Urinary bladder (tissue), 4 donors: ENCODE results near the gene PTK7. TPM values are rescaled to one million over a fixed set of nuclear protein-coding genes. Genes with fewer than 3 reads are reported as not detected.

ENCODE experiments used
- DNase-seq: peaks from one replicate; pipeline ENCODE4 v3.0.0-alpha.2; 2015; ENCODE audit errors: extremely low spot score
- H3K27ac ChIP-seq: one replicate; pipeline ENCODE4 v1.5.1; 2013; ENCODE audit warnings: low read depth, mild to moderate bottlenecking, moderate library complexity
- H3K36me3 ChIP-seq: one replicate; pipeline ENCODE4 v1.6.1; 2013; ENCODE audit warnings: mild to moderate bottlenecking, moderate library complexity; ENCODE audit not compliant: insufficient read depth
- H3K4me1 ChIP-seq: one replicate; pipeline ENCODE4 v1.6.1; 2013; ENCODE audit warnings: mild to moderate bottlenecking, moderate library complexity; ENCODE audit not compliant: insufficient read depth
- H3K4me3 ChIP-seq: one replicate; pipeline ENCODE4 v1.5.1; 2013; ENCODE audit warnings: low read depth, low read length
- WGBS: extraction: QIAGEN DNeasy Blood & Tissue Kit; methylation state at CpG from one replicate; pipeline ENCODE4 v1.1.7; 2013; 5-methylcytosine and 5-hydroxymethylcytosine counted together
- polyA plus RNA-seq: library from polyadenylated mRNA; stranded (reverse); fragments of 200-250 nt; gene quantifications from one replicate; pipeline ENCODE4 v1.2.3, GENCODE V29; 2013
- total RNA-seq: library from RNA; depleted of rRNA; stranded (reverse); fragments of >200 nt; gene quantifications from one replicate; pipeline ENCODE4 v1.2.3, GENCODE V29; 2014
- donor health status: healthy with polysubstance abuse.
- donor health status: healthy.

Gene PTK7
- total and polyA plus RNA-seq, 2 donors = 49.6 to 89.6 TPM

DNA sequence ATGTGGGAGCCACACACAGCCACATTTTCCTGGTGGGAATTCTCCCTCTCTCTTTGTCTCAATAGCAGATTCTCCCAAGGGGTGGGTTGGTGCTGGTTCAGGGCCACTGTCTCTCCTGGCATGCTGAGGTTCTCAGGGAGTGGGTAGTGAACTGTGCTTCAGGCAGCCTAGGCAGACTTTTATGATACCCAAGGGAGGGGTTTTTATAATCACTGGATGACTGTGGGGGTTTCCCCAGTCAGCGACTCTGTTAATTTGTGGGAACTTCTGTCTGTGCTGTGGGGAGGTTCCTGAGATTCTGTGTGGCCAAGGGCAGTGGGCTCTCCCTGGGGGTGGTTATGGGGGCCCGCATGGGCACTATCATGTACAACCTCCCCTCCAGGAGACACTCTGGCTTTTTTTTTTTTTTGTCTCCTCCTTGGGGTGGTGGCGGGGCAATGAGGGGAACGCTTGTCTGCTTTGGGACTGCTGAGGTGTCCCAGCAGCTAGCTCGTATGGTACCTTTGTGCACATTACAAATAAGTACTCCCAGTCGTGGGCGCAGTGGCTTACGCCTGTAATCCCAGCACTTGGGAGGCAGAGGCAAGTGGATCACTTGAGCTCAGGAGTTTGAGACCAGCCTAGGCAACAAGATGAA is 10.0 kb downstream of the PTK7 start:
- Histone ChIP-seq H3K27ac (no peak overlapping the region), H3K4me3 (no peak overlapping the region), H3K36me3 (no peaks in the 10 kb centered on the region), H3K4me1 (no peaks in the 10 kb centered on the region)
- WGBS = 80% methylated on average over 8 of the region's 8 CpGs
- DNase-seq = no peak

DNA sequence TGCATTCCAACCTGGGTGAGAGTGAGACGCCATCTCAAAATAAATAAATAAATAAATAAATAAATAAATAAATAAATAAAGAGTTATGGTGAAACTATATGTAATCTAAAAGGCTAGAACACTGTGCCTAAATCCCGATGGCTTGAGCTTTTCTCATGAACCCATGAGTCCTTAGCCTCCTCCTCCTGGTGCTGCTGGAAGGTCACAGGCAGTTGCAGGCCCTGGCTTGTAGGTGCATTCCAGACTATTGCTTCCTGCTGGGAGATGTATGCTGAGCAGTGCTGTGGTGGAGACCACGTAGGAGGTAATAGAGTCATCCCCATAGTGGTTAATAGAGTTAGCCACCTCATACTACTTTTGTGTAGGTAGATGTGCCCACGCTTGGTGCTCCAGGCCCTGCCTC is 12.5 kb downstream of the PTK7 start:
- no peak for DNase-seq
- Histone ChIP-seq H3K4me3 (no peak overlapping the region), H3K4me1 (no peaks in the 10 kb centered on the region), H3K36me3 (no peaks in the 10 kb centered on the region), H3K27ac (no peak overlapping the region)
- 87% methylated on average over 4 of the region's 4 CpGs for WGBS

DNA sequence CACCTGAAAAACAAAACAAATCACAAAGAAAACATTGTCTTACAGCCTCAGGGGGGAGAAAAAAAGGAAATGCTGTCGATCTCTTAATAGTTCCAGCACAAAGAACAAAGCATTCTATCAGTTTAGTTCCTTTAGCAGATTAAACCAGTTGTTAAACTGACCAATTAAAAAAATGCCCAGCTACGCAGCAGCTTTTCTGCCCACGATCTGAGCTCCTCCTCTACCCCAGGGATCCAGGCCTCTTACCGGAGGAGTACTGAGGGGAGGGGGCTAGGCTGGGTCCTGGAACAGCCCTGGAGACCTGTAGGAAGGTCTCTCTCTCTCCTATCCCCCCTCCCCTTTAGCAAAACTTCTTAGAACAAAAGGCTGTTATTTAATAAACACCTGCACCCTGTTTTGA is 13.4 kb downstream of the PTK7 start:
- H3K27ac ChIP-seq = peak overlapping the region; percentile 68
- no peak for DNase-seq
- WGBS = 50% methylated on average over 4 of the region's 4 CpGs

DNA sequence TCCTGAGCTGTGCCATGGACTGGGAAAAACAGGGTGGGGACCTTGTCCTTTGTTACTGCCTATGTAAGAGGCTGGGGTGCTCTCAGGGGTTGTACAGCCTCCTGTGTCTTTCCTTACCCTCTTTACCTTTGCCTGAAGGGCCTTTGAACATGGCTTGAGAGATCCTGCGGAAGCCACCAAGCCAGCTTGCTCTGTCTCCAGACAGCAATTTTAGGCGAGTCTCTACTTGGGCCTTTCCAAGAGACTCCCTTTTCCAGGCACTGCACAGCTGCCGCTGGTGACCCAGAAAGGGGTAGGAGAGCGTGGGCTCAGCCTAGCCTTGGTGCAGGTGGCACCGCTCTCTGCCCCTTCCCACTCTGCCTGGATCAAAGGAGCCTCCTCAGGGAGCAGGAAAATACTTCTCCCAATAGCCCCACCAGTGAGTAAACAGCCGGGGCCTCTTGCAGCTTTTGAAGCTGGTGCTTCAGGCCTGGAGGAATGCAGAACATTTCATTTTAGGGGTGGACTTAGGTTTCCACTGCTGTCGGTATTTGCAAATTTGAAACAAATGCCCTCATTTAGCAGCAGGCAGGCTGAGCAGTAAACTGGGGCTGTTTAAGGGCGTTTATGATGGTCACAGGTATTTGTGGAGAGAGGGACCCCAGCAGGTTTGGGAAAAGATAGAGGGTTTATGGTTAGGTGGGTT is 13.9 kb downstream of the PTK7 start:
- Histone ChIP-seq H3K4me1 (no peaks in the 10 kb centered on the region), H3K27ac (peak overlapping the region; percentile 68)

More for the DNA sequence above, 13.4 kb downstream of the PTK7 start:
- Histone ChIP-seq H3K4me1 (no peaks in the 10 kb centered on the region), H3K4me3 (no peak overlapping the region), H3K36me3 (no peaks in the 10 kb centered on the region)

DNA sequence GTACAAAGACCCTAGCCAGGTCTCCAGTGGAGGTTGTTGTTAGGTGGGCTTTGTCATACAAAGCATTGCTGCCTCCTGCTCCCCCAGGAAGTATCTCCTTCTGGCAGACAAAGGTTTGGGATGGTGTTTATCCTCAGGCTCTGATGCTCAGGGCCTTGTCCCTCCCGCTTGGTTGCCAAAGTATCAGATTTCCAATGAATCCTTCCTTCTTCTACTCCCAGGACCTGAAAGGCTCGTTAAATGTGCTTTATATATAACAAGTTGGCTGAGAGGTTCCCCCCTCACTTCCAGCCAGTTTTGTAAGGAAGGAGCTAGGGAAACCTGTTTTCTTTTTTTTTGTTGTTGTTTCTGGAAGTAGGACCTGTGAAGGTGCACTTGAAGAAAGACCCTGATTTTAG is 14.4 kb downstream of the PTK7 start:
- H3K36me3 ChIP-seq = no peaks in the 10 kb centered on the region
- H3K4me1 ChIP-seq = no peaks in the 10 kb centered on the region
- H3K4me3 ChIP-seq = no peak overlapping the region
- WGBS = 23% methylated on average over 2 of the region's 2 CpGs
- H3K27ac ChIP-seq = peak overlapping the region; percentile 83
- DNase-seq = peak; percentile 84

More for the DNA sequence above, 13.9 kb downstream of the PTK7 start:
- WGBS = 56% methylated on average over 8 of the region's 8 CpGs
- no peak overlapping the region for H3K4me3 ChIP-seq
- DNase-seq = no peak
- H3K36me3 ChIP-seq = no peaks in the 10 kb centered on the region

DNA sequence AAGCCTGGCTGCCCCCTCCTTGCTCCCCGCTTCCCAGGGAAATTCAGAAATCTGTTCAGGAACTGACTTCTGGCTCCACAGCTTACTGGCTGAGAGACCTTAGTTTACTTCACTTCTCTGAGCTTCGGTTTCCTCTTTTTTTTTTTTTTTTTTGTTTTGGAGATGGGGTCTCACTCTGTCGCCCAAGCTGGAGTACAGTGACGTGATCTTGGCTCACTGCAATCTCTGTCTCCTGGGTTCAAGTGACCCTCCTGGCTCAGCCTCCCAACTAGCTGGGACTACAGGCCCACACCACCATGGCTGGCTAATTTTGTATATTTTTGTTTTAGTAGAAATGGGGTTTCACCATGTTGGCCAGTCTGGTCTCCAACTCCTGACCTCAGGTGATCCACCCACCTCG is 14.9 kb downstream of the PTK7 start:
- H3K36me3 ChIP-seq = no peaks in the 10 kb centered on the region
- 52% methylated on average over 5 of the region's 5 CpGs for WGBS
- DNase-seq = no peak
- H3K4me1 ChIP-seq = no peaks in the 10 kb centered on the region
- no peak overlapping the region for H3K4me3 ChIP-seq
- peak overlapping the region; percentile 83 for H3K27ac ChIP-seq

DNA sequence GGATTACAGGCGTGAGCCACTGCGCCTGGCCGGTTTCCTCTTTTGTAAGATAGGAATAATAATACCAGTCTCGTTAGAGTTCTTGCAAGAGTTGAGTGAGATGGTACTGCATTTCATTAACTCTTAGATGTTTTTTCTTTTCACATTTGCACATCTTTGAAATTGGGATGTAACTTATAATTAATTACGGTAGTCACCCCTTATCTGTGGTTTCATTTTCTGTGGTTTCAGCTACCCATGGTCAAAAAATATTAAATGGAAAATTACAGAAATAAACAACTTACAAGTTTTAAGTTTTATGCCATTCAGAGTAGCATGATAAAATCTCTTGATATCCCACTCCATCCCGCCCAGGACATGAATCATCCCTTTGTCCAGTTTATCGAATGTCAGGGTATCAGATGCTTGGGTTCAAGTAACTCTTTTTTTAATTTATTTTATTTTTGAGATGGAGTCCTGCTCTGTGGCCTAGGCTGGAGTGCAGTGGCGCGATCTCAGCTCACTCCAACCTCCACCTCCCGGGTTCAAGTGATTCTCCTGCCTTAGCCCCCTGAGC is 15.4 kb downstream of the PTK7 start:
- Histone ChIP-seq H3K4me1 (no peaks in the 10 kb centered on the region), H3K27ac (no peak overlapping the region), H3K36me3 (no peaks in the 10 kb centered on the region), H3K4me3 (no peak overlapping the region)
- DNase-seq = no peak
- 81% methylated on average over 10 of the region's 10 CpGs for WGBS

DNA sequence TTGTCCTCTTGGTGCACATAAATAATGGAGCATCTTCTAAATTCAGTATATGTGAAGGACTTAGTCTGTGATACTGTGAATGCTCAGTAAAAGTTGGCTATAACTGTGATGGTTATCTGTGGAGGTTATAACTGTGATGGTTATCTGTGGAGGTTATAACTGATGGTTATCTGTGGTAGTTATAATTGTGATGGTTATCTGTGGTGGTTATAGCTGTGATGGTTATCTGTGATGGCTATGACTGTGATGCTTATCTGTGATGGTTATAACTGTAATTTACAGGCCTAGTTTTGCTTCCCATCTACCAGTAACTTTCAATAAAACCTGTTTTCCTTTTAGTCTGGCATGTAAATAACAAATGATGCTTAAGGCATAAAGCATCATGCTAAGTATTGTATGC is 16.5 kb downstream of the PTK7 start:
- H3K4me1 ChIP-seq = no peaks in the 10 kb centered on the region
- no peak overlapping the region for H3K27ac ChIP-seq
- no peaks in the 10 kb centered on the region for H3K36me3 ChIP-seq
- no peak overlapping the region for H3K4me3 ChIP-seq
- no peak for DNase-seq

DNA sequence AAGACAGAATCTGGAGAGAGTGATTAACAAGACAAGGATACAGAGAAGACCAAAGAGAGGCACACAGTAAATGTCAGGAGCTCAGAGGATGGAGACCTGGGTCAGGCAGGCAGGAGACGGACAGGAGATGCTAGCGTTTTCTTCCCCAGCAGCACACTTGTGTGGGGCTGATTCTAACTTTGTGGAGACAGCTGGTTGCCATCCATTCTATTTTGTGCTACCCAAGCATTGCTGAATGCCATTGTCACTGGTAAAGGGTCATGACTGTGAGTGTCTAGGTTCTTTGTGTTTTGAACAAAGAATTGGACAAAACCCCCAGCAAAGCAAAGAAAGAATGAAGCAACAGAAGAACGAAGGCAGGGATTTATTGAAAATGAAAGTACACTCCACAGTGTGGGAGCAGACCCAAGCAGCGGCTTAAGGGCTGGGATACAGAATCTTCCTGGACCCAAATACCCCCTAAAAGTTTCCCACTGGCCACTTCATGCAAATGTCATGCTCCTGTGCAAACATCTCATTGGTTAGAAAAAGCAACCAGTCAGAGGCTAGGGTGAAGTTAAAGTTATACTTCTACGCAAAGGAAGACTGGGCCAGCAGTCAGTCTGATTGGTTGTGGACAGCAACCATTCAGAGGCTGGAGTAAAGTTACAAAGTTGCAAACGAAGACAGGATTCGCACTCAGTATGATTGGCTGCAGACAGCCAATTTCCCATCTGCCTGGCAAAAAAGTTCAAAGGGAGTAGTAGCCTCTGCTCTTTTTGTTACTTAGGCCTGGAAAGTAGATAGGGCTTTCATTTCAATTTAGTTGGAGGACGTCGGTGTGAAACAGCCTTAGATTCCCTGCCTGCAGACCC is 17.5 kb downstream of the PTK7 start:
- DNase-seq = no peak
- no peaks in the 10 kb centered on the region for H3K36me3 ChIP-seq
- no peaks in the 10 kb centered on the region for H3K4me1 ChIP-seq
- 25% methylated on average over 9 of the region's 9 CpGs for WGBS
- peak overlapping the region; percentile 9 for H3K4me3 ChIP-seq
- H3K27ac ChIP-seq = peak overlapping the region; percentile 60

DNA sequence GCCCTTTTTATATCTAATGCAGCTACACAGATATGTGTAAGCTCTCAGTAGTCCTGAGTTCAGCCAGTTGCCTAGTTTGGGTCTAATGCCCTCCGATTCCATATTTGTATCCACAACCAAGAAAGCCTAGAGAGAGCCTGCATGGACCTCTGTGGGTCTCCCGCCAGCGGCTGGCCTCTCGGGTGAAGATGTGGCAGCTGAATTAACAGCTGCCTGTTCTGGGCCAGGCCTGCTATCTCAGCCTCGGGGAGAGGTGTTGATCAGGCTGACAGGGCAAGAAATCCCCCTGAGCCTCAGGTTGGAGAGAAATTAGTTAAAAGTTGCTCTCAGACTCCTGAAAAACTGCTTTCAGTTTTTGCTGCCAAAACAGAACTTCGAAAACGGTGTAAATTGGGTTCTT is 19.8 kb downstream of the PTK7 start:
- Histone ChIP-seq H3K4me1 (no peaks in the 10 kb centered on the region), H3K4me3 (no peak overlapping the region), H3K27ac (peak overlapping the region; percentile 3), H3K36me3 (no peaks in the 10 kb centered on the region)
- DNase-seq = no peak
- 55% methylated on average over 7 of the region's 7 CpGs for WGBS

DNA sequence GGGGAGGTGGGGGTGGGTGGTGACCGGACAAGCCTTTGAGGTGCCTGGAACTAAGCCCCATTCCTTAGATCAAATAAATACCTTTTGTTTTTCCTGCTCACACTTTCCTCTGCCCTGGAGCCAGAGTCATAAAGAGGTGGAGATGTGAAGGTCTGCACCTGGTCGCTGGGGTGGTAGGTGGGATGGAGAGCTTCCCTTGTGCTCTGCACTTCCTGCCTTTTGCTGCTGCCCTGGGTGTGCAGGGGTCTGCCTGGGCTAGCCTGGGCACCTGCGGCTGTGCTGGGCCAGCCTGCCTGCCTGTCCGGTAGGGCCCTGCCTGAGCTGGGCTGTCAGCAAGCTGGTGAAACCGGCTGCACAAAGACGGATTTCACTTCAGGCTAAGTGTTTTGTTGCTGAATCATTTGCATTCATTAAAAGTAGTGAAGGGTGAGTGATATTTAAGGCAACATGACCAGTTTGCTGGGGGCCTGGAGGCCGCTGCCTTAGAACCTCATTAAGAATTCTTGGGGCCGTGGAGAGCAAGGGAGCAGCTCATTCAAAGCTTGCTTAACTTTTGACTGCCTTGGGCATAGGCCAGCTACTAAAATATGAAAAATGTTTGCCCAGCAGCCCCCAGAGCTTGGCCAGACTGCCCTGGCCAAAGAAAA is 20.5 kb downstream of the PTK7 start:
- no peaks in the 10 kb centered on the region for H3K4me1 ChIP-seq
- no peak overlapping the region for H3K4me3 ChIP-seq
- WGBS = 46% methylated on average over 8 of the region's 8 CpGs
- no peaks in the 10 kb centered on the region for H3K36me3 ChIP-seq
- no peak for DNase-seq
- peak overlapping the region; percentile 64 for H3K27ac ChIP-seq

DNA sequence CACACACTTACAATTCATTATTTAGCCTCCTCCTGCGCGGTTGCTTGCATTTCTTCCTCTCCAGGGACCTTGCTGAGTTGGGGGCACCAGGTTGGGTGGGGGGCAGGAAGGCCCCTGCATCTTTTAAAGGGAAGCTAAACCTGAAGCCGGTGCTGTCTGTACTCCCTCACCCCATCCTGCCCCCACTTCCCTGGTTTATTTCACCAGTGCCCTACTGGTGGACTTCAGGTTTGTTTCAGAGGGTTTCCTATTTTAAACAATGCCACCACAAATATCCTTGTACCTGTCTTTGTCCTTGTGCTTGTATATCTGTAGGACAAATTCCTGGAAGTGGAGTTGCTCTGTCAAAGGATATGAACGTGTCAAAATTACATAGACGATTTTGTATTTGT is 21.0 kb downstream of the PTK7 start:
- no peak overlapping the region for H3K4me3 ChIP-seq
- no peaks in the 10 kb centered on the region for H3K36me3 ChIP-seq
- 37% methylated on average over 5 of the region's 5 CpGs for WGBS
- no peaks in the 10 kb centered on the region for H3K4me1 ChIP-seq
- H3K27ac ChIP-seq = peak overlapping the region; percentile 64
- no peak for DNase-seq

DNA sequence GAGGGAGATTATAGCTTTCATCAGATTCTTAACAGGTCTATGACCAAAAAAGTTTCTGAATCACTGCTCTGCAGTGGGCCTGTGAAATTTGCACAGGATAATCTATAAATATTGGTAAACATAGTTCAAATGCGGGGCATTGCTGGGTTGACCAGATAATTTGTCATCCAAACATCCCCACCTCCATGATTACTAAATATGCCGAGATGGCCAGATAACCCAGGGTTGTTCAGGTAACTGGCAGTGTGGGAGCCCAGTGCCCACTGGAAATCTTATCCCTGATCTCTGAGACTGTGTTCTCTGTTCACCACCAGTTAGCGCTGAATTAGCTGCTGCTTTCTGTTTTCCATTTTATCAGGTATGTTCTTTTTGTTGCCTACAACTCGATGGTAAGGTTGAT is 21.4 kb downstream of the PTK7 start:
- Histone ChIP-seq H3K4me3 (no peak overlapping the region), H3K27ac (no peak overlapping the region), H3K36me3 (no peaks in the 10 kb centered on the region), H3K4me1 (no peaks in the 10 kb centered on the region)
- DNase-seq = no peak
- WGBS = 81% methylated on average over 4 of the region's 4 CpGs
